Measurements from ENCODE around the gene FZD1.
A peak's percentile ranks its signal among the peaks of the same experiment; 100 is the strongest.

The FZD1 gene

GRCh38 chr7:91264046-91264923 lies at the start of gene FZD1:
Gene FZD1, plus strand, starts transcription at chr7:91264433. Its CDS starts 448 bp downstream, at chr7:91264881.
- FAIRE-seq, result peak; percentile 96

GRCh38 chr7:91226411-91226810 lies 37.8 kb upstream of the FZD1 start:
- FAIRE-seq (no peak), DNase-seq (ENCODE audit: extremely low spot score, insufficient read length, low read depth) (no peak)

More at GRCh38 chr7:91264046-91264923, at the start of gene FZD1:
- peak; percentile 81 for DNase-seq (ENCODE audit: extremely low spot score, insufficient read length, low read depth)

DNA sequence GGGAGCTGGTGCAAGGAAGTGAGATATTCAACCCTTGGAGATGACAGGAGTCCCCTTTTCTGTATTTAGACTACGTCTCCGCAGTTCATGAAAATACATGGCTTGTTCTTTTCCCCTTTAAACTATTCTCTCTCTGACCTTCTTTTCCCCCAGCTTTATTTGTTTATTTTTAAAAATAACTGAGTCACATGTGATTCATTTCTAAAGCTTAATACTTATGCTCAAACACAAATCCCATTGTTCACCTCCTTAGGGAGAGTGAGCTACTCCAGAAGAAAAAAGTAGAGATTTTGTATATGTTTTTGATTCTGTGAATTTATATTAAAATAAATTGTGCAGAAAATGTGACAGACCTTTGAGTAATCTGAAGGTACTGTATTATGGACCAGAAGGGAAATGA lies 35.9 kb upstream of the FZD1 start:
- DNase-seq (ENCODE audit: extremely low spot score, insufficient read length, low read depth) (no peak), FAIRE-seq (no peak)

GRCh38 chr7:91228927-91229558 lies 35.2 kb upstream of the FZD1 start:
- FAIRE-seq (no peak), DNase-seq (ENCODE audit: extremely low spot score, insufficient read length, low read depth) (no peak)

DNA sequence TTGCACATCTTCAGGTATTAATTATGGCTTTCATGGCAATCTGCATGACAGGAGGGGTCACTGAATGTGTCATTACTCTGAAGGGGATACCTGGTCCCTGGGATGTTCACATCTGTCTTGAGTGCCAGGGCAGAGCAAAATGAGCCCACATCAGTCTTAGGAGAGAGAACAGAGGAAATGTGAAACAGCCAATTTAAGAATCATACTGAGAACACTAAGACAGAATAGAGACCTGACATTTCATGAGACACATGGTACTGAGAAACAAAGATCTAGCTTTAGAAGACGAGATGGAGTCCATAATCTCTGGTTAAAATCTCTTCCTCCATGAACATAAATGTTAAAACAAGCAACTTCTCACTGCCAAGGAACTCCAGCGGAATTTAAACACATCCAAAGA lies 34.1 kb upstream of the FZD1 start:
- FAIRE-seq, result no peak

GRCh38 chr7:91230503-91230902 lies 33.7 kb upstream of the FZD1 start:
- DNase-seq (ENCODE audit: extremely low spot score, insufficient read length, low read depth) (no peak), FAIRE-seq (no peak)

More for the DNA sequence above, 34.1 kb upstream of the FZD1 start:
- DNase-seq (ENCODE audit: extremely low spot score, insufficient read length, low read depth), result no peak

GRCh38 chr7:91233212-91233611 lies 31.0 kb upstream of the FZD1 start:
- DNase-seq (ENCODE audit: extremely low spot score, insufficient read length, low read depth), result no peak
- FAIRE-seq, result no peak

DNA sequence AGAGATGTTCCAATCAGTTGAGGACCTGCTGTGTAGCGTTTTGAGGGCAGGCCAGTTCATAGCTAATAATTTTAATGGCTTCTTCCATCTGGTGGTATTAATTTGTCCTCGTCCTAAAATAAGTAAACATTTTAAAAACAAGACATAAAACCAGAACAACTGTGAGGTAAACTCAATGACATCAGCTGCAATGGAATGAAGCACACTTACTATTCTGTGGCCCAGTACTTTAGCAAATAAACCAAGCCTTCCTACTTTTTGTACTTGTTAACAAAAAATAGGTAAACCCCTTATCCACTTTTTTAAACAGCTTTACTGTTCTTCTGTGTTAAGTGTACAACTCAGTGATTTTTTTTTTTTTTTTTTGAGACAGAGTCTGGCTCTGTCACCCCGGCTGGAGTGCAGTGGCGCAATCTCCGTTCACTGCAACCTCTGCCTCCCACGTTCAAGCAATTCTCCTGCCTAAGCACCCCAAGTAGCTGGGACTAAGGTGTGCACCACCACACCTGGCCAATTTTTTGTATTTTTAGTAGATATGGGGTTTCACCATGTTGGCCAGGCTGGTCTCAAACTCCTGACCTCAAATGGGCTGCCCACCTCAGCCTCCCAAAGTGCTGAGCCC lies 28.9 kb upstream of the FZD1 start:
- FAIRE-seq, result no peak
- DNase-seq (ENCODE audit: extremely low spot score, insufficient read length, low read depth), result no peak

DNA sequence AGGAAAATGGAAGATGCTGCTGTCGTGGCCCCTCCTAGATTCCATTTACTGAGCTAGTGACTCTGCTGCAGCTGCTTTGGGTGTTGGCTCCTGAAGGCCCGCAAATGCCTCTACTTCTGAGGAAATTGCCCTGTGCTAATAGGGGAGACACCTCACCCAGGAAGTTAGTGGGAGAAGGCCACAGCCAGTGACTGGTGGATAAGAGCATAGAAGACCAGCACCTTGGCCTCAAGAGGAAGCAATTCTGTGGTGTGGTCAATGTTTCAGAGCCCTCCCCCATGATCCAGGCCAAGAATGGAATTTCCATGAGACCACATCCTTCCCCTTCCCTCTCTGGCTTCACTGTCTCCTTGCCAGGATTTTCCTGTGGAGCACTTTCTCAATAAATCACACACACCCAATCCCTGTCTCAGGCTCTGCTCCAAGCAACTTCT lies 25.0 kb upstream of the FZD1 start:
- no peak for DNase-seq (ENCODE audit: extremely low spot score, insufficient read length, low read depth)
- no peak for FAIRE-seq

GRCh38 chr7:91239772-91240171 lies 24.5 kb upstream of the FZD1 start:
- DNase-seq (ENCODE audit: extremely low spot score, insufficient read length, low read depth) (no peak), FAIRE-seq (no peak)

DNA sequence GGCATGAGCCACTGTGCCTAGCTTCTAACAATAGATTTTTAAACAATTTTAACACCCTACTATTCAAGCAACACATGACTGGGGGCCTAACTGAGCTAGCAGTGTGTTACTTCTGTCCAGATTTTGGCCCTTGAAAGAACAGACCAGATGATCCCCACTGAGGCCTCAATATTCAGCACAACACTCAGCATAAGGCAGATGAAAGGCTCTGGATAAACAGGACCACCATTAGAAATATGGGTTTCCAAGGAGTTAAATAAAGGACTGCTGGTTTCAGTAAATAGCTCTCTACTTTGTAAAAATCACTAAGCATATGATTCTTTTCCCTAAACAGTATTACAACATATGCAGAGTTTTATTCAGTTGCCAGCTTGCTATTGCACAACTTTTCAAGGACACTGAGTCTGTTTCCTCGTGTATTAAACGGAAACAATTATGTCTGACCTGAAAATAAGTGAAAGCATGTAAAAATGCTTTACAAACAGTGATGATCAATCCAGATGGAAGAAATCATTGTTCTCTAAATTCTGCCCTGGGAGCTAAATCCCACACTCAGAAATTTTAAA lies 23.8 kb upstream of the FZD1 start:
- no peak for DNase-seq (ENCODE audit: extremely low spot score, insufficient read length, low read depth)
- FAIRE-seq, result no peak

DNA sequence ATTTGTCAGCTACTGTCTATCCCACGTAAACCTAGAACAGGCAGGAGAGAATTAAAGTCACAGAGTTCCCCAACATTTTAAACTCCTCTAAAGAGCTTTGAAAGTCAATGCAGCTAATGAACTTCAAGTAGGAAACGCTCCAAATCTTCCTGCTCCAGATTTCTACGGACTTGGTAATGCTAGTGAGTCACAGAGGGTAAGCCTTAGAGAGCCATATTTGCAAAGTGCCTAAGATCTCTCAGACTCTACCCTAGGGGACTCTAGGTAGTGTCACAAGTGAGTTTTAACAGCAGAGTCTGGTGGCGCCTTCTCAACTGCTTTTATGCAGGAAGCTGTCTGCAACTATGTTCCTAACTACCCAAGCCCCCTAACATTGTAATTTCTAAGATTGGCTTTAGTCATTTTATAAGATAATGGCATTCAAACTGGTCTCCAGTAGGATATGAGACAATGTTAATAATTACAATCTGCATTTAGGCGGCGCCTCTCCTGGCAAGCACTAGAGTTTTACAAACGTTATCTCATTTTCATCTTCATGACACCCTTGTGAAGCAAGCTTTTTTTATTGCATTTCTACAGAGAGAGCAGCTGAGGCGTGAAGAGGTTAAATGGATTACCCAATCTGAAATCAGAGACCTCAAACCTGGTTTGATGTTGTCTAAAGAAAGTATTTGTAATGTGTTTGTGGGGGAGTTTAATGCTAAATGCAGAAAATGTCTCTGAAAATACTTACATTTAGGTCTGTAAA lies 22.0 kb upstream of the FZD1 start:
- DNase-seq (ENCODE audit: extremely low spot score, insufficient read length, low read depth) (no peak), FAIRE-seq (no peak)

DNA sequence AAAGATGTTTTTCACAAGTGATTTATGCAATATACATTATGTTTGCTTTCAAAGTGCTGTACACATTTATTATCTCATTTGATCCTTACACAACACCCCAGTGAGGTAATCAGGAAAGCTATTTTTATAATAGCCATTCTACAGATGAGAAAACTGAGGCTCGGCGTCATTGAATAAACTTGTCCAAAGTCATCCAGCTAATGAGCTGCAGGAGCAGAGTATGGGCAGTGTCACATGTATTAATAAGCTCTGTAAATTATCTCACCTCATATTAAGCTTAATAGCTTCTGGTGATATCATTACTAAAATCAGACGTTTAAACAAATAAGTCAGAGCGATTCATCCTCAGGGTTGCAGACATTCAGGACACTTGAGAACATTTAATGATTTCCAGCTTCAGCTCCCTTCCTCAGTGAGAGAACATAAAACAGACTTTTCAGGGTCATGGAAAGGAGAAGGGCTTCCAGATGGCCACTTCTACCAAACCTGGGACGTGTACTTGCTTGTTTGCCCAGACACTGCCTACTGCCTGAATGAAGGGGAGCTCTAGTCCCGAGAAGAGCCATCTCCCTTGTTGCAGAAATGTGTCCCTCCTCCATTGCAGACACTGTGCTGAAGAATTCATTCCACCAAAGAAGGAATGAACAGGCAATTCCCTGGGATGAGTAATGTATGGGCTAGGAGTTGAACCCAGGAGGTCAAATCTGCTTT lies 20.5 kb upstream of the FZD1 start:
- DNase-seq (ENCODE audit: extremely low spot score, insufficient read length, low read depth), result no peak

DNA sequence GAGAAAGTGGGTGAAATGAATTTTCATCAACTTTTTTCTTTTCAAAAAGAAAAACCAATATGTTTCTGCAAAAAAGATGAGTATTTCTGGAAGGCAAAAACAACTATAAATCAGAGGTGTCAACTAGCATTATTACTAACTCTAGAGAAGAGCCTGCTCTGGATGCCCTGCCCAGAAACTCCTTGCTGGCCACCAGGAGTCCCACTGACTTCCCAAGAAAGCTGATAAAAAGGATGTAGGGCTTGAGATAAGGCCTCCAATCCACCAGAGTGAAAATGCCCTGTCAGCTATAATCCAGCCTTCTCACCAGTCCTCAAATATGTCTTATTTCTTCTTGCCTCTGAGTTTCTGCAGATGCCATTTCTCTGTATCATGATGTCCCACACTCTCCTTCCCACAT lies 16.7 kb upstream of the FZD1 start:
- DNase-seq (ENCODE audit: extremely low spot score, insufficient read length, low read depth), result no peak
- no peak for FAIRE-seq

More for the DNA sequence above, 20.5 kb upstream of the FZD1 start:
- FAIRE-seq, result no peak

DNA sequence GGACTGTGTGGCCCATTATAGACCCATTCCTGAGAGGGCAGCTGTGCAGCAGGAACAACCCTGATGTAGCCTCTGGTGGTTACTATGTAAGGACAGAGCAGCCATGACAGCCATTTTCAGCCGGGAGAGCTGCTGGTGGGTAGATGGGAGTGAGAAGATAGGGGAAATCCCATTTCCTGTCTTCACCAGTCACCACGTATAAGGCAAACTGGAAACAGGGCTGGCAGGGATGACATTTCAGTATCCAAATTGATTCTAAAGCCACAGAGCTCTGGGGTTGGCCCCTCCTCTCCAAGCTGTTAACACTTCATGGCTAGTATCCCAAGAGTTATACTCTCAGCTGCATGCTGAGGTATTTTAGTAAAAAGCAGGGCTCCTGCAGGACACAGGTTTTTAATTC lies 15.2 kb upstream of the FZD1 start:
- FAIRE-seq, result no peak
- DNase-seq (ENCODE audit: extremely low spot score, insufficient read length, low read depth), result no peak

GRCh38 chr7:91249506-91250233 lies 14.6 kb upstream of the FZD1 start:
- FAIRE-seq (no peak), DNase-seq (ENCODE audit: extremely low spot score, insufficient read length, low read depth) (no peak)

GRCh38 chr7:91250706-91251105 lies 13.5 kb upstream of the FZD1 start:
- DNase-seq (ENCODE audit: extremely low spot score, insufficient read length, low read depth), result no peak
- no peak for FAIRE-seq

DNA sequence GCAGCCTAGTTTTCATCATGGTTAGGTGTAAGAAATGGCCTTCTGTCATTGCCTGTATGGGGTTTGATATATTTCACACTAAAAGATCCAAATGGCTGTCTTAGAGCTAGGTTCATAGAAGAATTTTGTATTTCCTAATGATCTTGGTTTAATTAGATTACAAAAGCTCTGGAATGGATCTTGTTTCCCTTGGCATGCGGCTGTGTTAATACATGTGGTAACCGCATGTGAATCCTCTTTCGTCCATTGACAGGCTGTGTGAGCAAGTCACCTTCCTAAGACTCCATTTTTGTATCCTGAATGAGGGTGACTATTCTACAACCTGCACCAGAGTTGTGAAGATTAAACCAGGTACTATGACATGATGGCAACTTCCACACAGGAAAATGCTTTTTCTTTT lies 12.4 kb upstream of the FZD1 start:
- no peak for DNase-seq (ENCODE audit: extremely low spot score, insufficient read length, low read depth)
- no peak for FAIRE-seq

Measured in GM18507 (cell line).